Coronary artery (tissue), 2 donors: ENCODE results near the gene FAF2.

Experiments
- DNase-seq: peaks from one replicate; pipeline ENCODE4 v3.0.0-alpha.2; 2017; ENCODE audit warnings: low spot score
- H3K27ac ChIP-seq, 2 donors: fragments of 200-600 bp; sonication (generic); one replicate each; pipeline ENCODE4 v1.5.1; 2016 to 2019
- H3K4me3 ChIP-seq: fragments of 200-600 bp; sonication (generic); 2 replicates; pipeline ENCODE4 v1.5.1; 2016; ENCODE audit warnings: mild to moderate bottlenecking, moderate library complexity
- CTCF ChIP-seq: fragments of 200-600 bp; sonication (generic); IDR thresholded peaks from one replicate; pipeline ENCODE4 v1.5.1; 2019; ENCODE audit warnings: antibody characterized with exemption

The FAF2 gene

GRCh38 chr5:176500511-176500910 lies 52.3 kb downstream of the FAF2 start:
- no peak overlapping the region for H3K4me3 ChIP-seq
- TF ChIP-seq CTCF, result no peak
- no peak overlapping the region for H3K27ac ChIP-seq
- DNase-seq, result no peak

- DNase-seq, result no peak
- Histone ChIP-seq H3K4me3 (no peak overlapping the region), H3K27ac (no peak overlapping the region)
- no peak for TF ChIP-seq CTCF
Measured at GRCh38 chr5:176501333-176501732, 53.1 kb downstream of the FAF2 start.

GRCh38 chr5:176503496-176503895 lies 55.3 kb downstream of the FAF2 start:
- DNase-seq, result no peak
- H3K4me3 ChIP-seq, result no peak overlapping the region
- no peak for TF ChIP-seq CTCF
- no peak overlapping the region for H3K27ac ChIP-seq

- TF ChIP-seq CTCF, result no peak
- Histone ChIP-seq H3K4me3 (no peak overlapping the region), H3K27ac (no peak overlapping the region)
- DNase-seq, result no peak
Measured at GRCh38 chr5:176507911-176508310, 59.7 kb downstream of the FAF2 start.

- H3K27ac ChIP-seq, result no peak overlapping the region
- H3K4me3 ChIP-seq, result no peak overlapping the region
- no peak for TF ChIP-seq CTCF
- no peak for DNase-seq
Measured at GRCh38 chr5:176508603-176509002, 60.4 kb downstream of the FAF2 start.

GRCh38 chr5:176513788-176514187 lies 65.6 kb downstream of the FAF2 start:
- TF ChIP-seq CTCF, result no peak
- Histone ChIP-seq H3K27ac (no peak overlapping the region), H3K4me3 (no peak overlapping the region)
- DNase-seq, result no peak

- no peak for TF ChIP-seq CTCF
- Histone ChIP-seq H3K27ac (no peak overlapping the region), H3K4me3 (no peak overlapping the region)
- DNase-seq, result no peak
Measured at GRCh38 chr5:176514244-176514950, 66.2 kb downstream of the FAF2 start.
